Body of pancreas (tissue), 4 donors: Measurements from ENCODE around the gene SLCO3A1. TPM values are rescaled to one million over a fixed set of nuclear protein-coding genes. Genes with fewer than 3 reads are reported as not detected.

Source experiments
- ATAC-seq: fragments of 150-250 bp; one replicate; pipeline ENCODE4 v1.9.1; 2016
- DNase-seq, 4 donors: peaks; one replicate each; pipeline ENCODE4 v3.0.0-alpha.2; 2019
- H3K27ac ChIP-seq, 4 donors: fragments of 200-600 bp; sonication (generic); 1 replicate in 3 of 4; 2 replicates in 1 of 4; pipeline versions ENCODE4 v1.5.1 to v1.6.1; 2016 to 2019; ENCODE audit warnings: mild to moderate bottlenecking in 1 of 4, mixed read lengths in 1 of 4, moderate library complexity in 1 of 4
- H3K27me3 ChIP-seq, 2 donors: fragments of 200-600 bp; sonication (generic); one replicate each; pipeline ENCODE4 v1.6.0; 2016; ENCODE audit warnings: mild to moderate bottlenecking in 1 of 2
- H3K36me3 ChIP-seq, 2 donors: fragments of 200-600 bp; sonication (generic); replicated peaks in 1 of 2; 2 replicates each; pipeline ENCODE4 v1.5.1; 2016; ENCODE audit warnings: low read depth in 2 of 2; ENCODE audit not compliant: insufficient read depth in 1 of 2
- H3K4me1 ChIP-seq: fragments of 200-600 bp; sonication (generic); one replicate; pipeline ENCODE4 v1.6.0; 2016
- H3K4me3 ChIP-seq, 2 donors: fragments of 200-600 bp; sonication (generic); 1 replicate in 1 of 2; 2 replicates in 1 of 2; pipeline ENCODE4 v1.5.1; 2016 to 2019
- H3K9me3 ChIP-seq, 3 donors: fragments of 200-600 bp; sonication (generic); 1 replicate in 2 of 3; 2 replicates in 1 of 3; pipeline ENCODE4 v1.5.1; 2016
- CTCF ChIP-seq, 7 experiments: fragments of 450-650 bp in 4 of 7; fragments of 200-600 bp in 3 of 7; sonication (generic) in 3 of 7; IDR thresholded peaks; one replicate each; pipeline ENCODE4 v1.5.1; 2016 to 2019; ENCODE audit warnings: antibody characterized with exemption in 7 of 7
- POLR2A ChIP-seq, 3 donors: fragments of 450-650 bp; IDR thresholded peaks; one replicate each; pipeline ENCODE4 v1.6.1; 2016; ENCODE audit warnings: antibody characterized with exemption in 3 of 3, mild to moderate bottlenecking in 2 of 3
- WGBS, 2 donors: methylation state at CpG; one replicate each; pipeline ENCODE4 v1.1.5; 2017; 5-methylcytosine and 5-hydroxymethylcytosine counted together
- intact Hi-C: fragments of 100-400 bp; cut with DNase I; formaldehyde crosslinking; loops from one replicate; pipeline ENCODE4 v1.15.1; 2023
- total RNA-seq, 2 donors: library from RNA; depleted of rRNA; stranded (reverse); fragments of >200 nt; gene quantifications; one replicate each; pipeline ENCODE4 v1.1.0, GENCODE V29; 2016

The SLCO3A1 gene
- total RNA-seq, 2 donors from 2014 or later, result 5.7 to 12.9 TPM

DNA sequence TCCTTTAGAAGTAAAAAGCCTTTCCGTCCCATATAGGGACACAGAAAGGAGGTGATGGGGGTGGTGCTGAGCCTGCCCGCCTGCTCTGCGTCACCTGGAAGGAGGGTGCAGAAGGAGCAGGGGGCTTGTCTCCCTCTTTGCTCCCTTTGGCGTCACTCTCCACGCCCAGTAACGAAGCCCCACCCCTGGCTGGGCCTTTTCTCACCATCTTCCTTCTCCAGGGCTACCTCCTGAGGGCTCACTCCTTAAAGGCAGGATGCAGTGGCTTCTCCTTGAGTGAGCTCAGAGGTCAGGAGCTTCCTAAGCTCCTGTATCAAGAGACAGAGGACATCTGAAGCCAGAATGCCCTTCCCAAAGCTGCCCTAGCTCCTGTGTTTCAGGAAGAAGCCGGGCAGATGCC, 31.5 kb downstream of the SLCO3A1 start:
- Histone ChIP-seq H3K27ac (no peak overlapping the region), H3K27me3 (no peaks in the 10 kb centered on the region), H3K4me1 (peaks cover 5% of the 10 kb centered on the region), H3K4me3 (no peak overlapping the region), H3K9me3 (no peaks in the 10 kb centered on the region), H3K36me3 (no peaks in the 10 kb centered on the region)
- TF ChIP-seq CTCF (IDR thresholded peaks at IDR 0.05) (no peak), POLR2A (IDR thresholded peaks at IDR 0.05) (no peak)
- DNase-seq, result no peak
- no peak for ATAC-seq
- 73 to 79% methylated on average over 7 of the region's 7 CpGs for WGBS, 2 donors
- intact Hi-C loops, result no loop called here

- Histone ChIP-seq H3K4me1 (peaks cover 5% of the 10 kb centered on the region), H3K4me3 (no peak overlapping the region), H3K36me3 (no peaks in the 10 kb centered on the region), H3K27ac (no peak overlapping the region), H3K9me3 (no peaks in the 10 kb centered on the region), H3K27me3 (no peaks in the 10 kb centered on the region)
- DNase-seq (peak in 1 of 4 donors; percentile 20), ATAC-seq (no peak)
- intact Hi-C loops, result no loop called here
- TF ChIP-seq POLR2A (IDR thresholded peaks at IDR 0.05) (no peak), CTCF (IDR thresholded peaks at IDR 0.05) (peak in 1 of 7 experiments; percentile 30)
- 81 to 90% methylated on average over 7 of the region's 7 CpGs for whole genome bisulfite sequencing, 2 donors
These were observed 32.3 kb downstream of the SLCO3A1 start for GRCh38 chr15:91885714-91886270.

GRCh38 chr15:91886878-91887277, 33.4 kb downstream of the SLCO3A1 start:
- TF ChIP-seq CTCF (IDR thresholded peaks at IDR 0.05) (no peak), POLR2A (IDR thresholded peaks at IDR 0.05) (no peak)
- 81 to 89% methylated on average over 3 of the region's 3 CpGs for WGBS, 2 donors
- Histone ChIP-seq H3K27me3 (no peaks in the 10 kb centered on the region), H3K4me3 (no peak overlapping the region), H3K9me3 (no peaks in the 10 kb centered on the region), H3K4me1 (peaks cover 5% of the 10 kb centered on the region), H3K27ac (no peak overlapping the region), H3K36me3 (no peaks in the 10 kb centered on the region)
- ATAC-seq (no peak), DNase-seq (no peak)
- intact Hi-C loops, result no loop called here

GRCh38 chr15:91887321-91887720, 33.8 kb downstream of the SLCO3A1 start:
- ATAC-seq (no peak), DNase-seq (no peak)
- peak overlapping the region in 1 of 4 donors; percentile 3 for H3K27ac ChIP-seq
- intact Hi-C loops, result no loop called here
- no peak overlapping the region for H3K4me3 ChIP-seq
- H3K9me3 ChIP-seq, result no peaks in the 10 kb centered on the region
- 66 to 73% methylated on average over 6 of the region's 6 CpGs for WGBS, 2 donors
- peaks cover 5% of the 10 kb centered on the region for H3K4me1 ChIP-seq
- no peak for TF ChIP-seq POLR2A (IDR thresholded peaks at IDR 0.05)
- TF ChIP-seq CTCF (IDR thresholded peaks at IDR 0.05), result no peak
- no peaks in the 10 kb centered on the region for H3K27me3 ChIP-seq
- no peaks in the 10 kb centered on the region for H3K36me3 ChIP-seq

GRCh38 chr15:91887921-91888373, 34.4 kb downstream of the SLCO3A1 start:
- intact Hi-C loops, result no loop called here
- H3K9me3 ChIP-seq, result no peaks in the 10 kb centered on the region
- WGBS, 2 donors, result 46 to 51% methylated on average over 5 of the region's 5 CpGs
- no peak overlapping the region for H3K4me3 ChIP-seq
- no peaks in the 10 kb centered on the region for H3K27me3 ChIP-seq
- no peak for DNase-seq
- TF ChIP-seq POLR2A (IDR thresholded peaks at IDR 0.05) (no peak), CTCF (IDR thresholded peaks at IDR 0.05) (no peak)
- H3K4me1 ChIP-seq, result peaks cover 5% of the 10 kb centered on the region
- H3K27ac ChIP-seq, result peak overlapping the region in 1 of 4 donors; percentile 3
- ATAC-seq, result no peak
- H3K36me3 ChIP-seq, result no peaks in the 10 kb centered on the region
